Central memory CD4-positive, alpha-beta T cell (primary cell): ENCODE measurements around the gene GPC3.
"Not testable (repeated sequence)": the region's sequence is repeated elsewhere in the genome, so short reads cannot be mapped to it uniquely, and the experiment has no call there.

Source experiments
- DNase-seq: peaks from one replicate; pipeline ENCODE4 v3.0.0; 2022

Gene GPC3

DNA sequence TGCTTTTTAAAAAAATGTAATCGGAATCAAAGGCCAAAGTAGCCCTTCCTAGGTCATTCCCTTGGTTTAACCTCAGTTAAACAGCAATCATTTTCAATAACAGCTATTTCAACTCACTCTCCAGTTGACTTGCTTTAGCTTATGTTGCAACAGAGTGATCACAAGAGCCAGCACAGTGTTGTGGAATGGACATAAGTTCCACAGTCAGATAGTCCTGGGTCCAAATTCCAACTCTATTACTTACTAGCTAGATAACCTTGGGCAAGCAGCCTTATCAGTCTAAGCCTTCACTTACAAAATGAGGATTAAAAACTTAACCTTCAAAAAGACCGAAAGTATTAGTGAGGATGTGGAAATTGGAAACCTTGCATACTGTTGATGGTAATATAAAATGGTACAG lies 9.2 kb upstream of the GPC3 start:
- no peak for DNase-seq

GRCh38 chrX:133992882-133993281 lies 7.5 kb upstream of the GPC3 start:
- no peak for DNase-seq

GRCh38 chrX:133991814-133992213 lies 6.4 kb upstream of the GPC3 start:
- no peak for DNase-seq

- not testable (repeated sequence) for DNase-seq
Measured at GRCh38 chrX:133991057-133991456, 5.7 kb upstream of the GPC3 start.

DNA sequence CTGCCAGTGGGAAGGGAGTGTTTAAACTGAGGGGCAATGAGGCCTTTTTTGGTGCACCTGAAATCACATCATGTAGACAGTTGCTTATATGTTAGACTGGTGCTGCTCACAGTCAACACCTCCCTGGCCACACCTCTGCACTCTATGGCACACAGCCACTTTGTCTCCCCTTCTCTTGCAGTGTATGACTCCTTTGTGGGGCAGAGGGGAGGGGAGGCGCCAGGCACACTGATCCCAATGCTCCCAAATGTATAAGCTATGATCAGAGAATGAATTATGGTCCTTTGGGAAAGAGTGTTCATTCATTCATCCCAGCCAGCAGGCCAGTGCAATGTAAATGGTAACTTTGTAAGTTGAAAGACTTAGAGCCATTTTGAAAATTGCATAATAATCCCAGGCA lies 4.6 kb upstream of the GPC3 start:
- no peak for DNase-seq

GRCh38 chrX:133989490-133989889 lies 4.1 kb upstream of the GPC3 start:
- no peak for DNase-seq

DNA sequence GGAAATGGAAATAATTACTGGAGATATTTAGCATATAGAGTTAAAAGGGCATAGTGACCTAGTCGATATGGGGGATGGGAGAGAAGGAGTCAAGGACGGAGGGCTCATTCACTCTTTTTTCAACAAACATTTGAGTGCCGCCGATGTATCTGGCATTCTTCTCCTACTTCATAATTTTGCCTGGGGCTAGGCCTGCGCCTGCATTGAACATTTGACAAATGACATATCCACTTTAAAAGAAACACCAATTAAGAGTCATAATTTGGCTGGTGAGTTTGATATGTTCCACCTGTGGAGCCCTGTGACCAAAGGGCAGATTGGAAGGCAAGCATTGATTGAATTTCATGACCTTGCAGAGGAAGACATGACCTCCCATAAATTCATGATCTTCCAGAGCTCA lies 2.6 kb upstream of the GPC3 start:
- no peak for DNase-seq

DNA sequence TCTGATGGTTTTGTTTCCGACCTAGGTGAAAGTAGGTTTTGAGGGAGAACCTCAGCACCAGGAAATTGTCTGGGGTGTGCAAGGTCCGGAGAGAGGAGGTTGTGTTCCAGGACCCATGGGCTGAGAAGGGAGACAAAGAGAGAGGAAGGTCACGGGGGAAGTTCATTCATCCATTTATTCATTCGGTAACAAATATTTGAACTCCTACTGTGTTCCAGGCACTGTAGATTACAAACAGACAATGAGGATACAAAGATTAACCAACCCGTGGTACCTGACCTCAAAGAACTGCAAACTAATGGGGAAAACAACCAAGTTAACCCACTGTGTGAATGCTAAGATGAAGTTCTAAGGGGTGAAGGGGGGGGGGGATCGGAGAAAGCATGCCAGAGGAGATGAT lies 1.8 kb upstream of the GPC3 start:
- DNase-seq = no peak

- DNase-seq = no peak
Measured at GRCh38 chrX:133985967-133986683, 731 bp upstream of the GPC3 start.

- no peak for DNase-seq
Measured at GRCh38 chrX:133984857-133985163, 584 bp downstream of the GPC3 start.

DNA sequence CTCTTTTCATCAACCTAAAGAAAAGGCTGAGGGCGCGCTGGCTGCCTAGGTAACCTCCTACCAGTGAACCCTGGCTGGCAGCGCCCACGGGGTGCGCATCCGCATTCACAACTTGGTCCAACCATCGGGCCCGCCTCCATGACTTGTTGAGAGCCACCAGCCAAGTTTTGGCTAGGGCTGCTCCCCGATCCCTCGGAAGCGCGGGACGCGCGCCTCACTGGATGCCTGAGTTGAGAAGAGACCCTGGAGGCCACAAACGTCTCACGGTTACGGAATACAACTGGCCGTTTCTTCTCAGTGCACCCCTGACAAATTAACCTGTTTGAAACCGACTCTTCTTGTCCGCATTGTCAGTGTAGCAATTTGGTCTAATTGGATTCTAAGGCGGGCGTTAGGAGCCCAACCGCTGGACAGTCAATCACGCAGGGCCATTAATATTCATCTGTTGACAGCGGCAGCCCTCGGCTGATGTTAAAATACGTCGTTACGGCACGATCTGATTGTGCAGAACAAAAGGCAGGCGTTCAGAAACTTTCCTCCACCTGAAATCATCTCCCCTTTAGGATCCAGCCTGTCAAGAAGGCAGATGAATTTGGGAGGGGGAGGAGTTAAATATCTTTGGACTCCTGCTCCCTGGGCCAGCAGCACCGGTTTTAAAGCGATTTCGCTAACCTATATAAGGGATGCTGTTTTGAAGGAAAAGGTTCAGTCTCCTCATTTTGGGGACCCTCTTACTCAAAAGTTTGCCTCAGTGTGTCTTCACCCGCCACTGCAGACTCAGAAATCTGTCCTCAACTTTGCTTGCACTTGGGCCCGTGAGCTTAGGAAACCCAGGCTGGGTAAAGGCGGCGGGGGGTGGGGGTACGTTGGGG lies 1.2 kb downstream of the GPC3 start:
- no peak for DNase-seq

DNA sequence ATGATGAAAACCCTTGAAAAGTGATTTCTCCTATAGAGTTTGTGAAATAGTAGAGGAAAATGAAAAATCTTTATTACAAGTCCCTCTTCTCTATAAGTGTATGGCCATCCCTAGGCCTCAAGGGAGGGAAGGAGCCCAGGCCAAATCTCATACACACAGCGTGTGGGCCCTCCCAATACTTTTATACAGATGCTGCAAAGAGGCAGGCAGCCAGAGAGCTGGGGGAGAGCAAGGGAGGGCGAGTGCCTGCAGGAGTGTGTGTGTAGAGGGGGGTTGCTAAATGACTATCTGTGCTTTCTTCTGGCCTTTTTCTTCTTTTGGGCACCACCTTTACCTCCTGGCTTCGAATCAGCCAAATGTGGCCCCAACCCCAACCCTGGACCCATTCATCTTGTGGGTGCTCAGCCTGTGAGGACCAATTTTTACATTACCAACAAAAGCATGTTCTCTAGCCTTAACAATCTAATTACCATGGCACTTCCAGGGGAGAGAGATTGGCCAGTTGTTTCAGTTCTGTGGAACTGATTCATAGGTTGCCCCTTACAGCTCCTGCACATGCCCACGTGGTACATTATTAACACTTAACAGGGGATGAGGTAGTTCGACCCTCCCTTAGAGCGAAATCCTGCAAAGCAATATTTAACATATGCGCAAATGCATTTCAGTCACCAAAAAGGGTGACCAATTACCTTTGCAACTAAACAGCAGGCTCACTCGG lies 2.0 kb downstream of the GPC3 start:
- DNase-seq = no peak

DNA sequence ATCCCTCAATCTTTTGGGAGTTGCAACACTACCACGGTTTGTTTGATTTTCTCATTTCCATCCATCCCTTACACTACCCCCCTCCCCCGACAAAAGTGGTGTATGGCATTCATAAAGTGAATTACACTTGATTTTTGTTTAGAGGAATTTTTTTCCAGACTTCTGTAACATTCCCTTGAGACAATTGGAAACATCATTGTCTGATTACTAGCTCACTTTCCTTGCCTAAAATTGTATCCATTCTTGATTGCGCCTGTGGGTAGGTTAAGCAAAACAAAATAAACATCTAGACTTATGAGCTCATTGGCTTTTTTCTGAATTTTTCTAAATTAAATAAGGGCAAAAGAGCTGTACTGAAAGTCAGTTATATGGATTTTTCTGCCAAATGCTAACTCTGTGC lies 3.5 kb downstream of the GPC3 start:
- DNase-seq = no peak

DNA sequence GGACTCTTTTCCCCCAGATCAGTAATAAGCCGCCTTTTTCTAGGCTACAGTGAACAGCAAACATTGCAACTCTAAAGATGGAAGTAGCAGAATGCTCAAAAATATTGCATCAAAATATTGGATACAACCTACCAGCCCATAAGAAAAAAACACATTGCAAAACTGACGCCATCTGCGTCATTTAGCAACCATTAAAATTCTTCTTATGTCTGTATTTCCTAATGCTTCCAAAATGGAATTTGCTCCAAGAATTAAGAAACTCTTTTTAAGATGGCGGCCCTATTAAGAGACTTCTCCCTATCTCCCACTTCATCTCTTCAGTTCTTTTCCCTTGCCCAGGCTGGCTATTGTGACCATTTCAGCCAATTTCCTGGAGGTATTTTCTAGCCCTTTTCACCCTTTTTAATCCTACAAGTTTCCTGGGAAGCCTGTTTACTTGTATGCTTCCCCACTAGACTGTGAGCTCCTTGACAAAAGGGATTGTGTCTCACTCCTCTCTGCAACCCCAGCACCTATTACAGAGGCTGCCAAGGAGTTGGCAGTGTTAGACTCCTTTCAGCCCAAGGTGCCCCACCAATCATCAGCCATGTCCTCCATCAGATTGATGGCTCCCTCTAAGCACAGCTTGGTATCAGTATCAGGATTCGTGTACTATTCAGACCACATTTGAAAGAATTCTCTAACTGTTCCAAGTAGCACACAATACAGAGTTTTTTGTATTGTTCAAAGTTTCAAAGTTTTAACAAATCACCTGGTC lies 4.4 kb downstream of the GPC3 start:
- DNase-seq = no peak

GRCh38 chrX:133980406-133980805 lies 5.0 kb downstream of the GPC3 start:
- DNase-seq = no peak

- DNase-seq = no peak
Measured at GRCh38 chrX:133979641-133980230, 5.7 kb downstream of the GPC3 start.

DNA sequence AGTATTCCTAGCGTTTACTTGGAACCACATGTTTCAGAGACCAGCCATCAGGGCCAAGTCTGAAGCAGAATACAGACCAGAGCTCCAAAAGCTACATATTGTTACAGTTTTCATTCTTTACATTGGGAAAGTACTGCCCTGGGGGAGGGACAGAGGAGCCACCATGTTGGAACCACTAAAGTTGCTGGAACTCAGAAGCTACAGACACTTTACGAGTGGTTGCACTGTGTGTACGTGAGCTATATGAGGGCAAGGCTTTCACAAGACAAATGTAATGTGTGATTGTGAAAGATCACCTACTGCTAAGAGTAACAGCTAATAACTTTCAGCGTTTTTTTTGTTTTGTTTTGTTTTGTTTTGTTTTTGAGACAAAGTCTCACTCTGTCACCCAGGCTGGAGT lies 11.7 kb downstream of the GPC3 start:
- DNase-seq = no peak

DNA sequence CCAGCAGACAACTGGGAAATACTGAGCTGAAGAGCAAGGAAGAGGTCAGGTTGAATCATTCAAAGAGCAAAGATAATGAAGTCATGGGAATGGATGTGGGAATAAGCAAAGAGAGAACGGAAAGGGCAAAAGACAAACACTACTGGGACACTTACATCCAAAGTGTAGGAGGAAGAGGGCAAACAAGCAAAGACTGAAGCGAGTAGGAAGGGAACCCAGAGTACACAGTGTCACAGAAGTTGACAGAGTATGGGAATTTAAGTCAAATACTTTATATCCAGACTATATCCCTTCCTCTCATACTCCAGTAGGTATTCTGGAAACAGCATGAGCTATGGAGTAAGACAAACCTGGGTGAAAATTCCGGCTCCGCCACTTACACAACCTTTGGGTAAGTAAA lies 12.5 kb downstream of the GPC3 start:
- DNase-seq = no peak

DNA sequence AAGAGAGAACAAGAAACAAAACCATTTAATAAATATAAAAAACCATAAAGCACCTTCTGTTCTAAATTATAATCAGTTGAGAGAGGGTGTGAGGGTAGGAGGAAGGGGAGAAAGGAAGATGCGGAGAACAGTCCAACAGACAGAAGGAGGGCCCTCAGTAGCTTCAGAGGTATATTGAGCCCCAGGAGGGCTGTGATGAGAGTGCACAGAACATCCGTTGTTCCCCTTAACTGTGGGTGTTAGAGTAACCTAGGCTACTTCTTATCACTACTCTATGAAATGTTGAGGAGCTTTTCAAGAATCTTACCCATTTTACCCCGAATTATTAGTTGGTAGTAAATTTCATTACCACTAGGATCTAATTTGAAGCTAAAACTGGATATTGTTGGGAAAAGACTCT lies 13.8 kb downstream of the GPC3 start:
- DNase-seq = no peak

DNA sequence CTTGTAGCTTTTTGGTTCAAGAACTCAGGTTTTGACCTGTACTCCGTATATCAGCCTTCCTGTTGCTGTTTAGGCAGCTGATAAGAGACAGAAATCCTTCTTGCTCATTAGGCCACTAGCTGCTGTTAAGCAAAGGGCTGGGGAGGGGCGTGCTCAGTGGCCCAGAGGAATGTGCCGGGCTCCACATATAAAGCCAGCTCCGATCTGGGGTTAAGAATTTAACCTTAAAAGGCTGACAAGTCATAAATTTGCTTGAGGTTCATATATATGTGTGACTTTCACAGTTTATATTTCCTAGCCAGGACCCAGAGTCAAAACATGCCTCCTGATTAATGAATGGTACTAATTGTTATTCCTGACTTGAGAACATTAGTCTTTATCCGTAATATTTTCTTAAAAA lies 15.3 kb downstream of the GPC3 start:
- no peak for DNase-seq

GRCh38 chrX:133969191-133969590 lies 16.2 kb downstream of the GPC3 start:
- no peak for DNase-seq

GRCh38 chrX:133968109-133968508 lies 17.3 kb downstream of the GPC3 start:
- no peak for DNase-seq

DNA sequence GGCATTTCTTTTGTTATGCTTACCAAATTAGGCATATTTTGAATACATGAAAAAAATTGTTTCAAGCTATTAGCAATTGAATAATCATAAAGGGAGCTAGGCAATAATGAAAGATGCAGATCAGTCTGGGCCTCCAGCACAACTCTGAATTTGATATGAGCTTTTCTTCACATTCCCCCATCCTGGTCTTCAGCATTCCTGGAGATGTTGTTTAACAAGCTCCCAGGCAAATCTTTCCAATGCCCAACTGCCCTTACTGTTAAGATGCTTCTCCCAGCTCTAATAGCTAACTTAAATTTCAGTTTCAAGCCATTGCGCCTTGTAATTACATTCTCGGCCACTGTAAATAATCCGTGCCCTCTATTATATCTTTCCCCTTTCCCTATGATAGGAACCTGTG lies 19.2 kb downstream of the GPC3 start:
- DNase-seq = no peak
